PC-3 (cell line): ENCODE data around the gene SART3. TPM values are rescaled to one million over a fixed set of nuclear protein-coding genes. Genes with fewer than 3 reads are reported as not detected.

Experiments used
- ATAC-seq: fragments of 200-7000 bp; cut with Tn5 transposase; 2 replicates; pipeline ENCODE4 v1.9.1; 2020; ENCODE audit warnings: mild to moderate bottlenecking, moderate library complexity
- BruUV-seq: library from RNA; stranded (reverse); fragments of 400-500 nt; replicated peaks from 2 replicates; lab custom pipeline; 2021; lab: Mats Ljungman, UMichigan
- CTCF ChIA-PET: fragments of 300-600 bp; sonication (Branson Sonifier 250); formaldehyde crosslinking; loops from one replicate; lab custom pipeline; 2022; ENCODE audit warnings: antibody characterized with exemption; lab: Charles Lee
- POLR2A ChIA-PET: fragments of 300-600 bp; sonication (Branson Sonifier 250); formaldehyde crosslinking; loops from one replicate; lab custom pipeline; 2022; ENCODE audit warnings: antibody characterized with exemption; ENCODE audit not compliant: unreplicated experiment; lab: Charles Lee
- DNase-seq: peaks from one replicate; pipeline ENCODE4 v3.0.0-alpha.2; 2015
- H2AFZ ChIP-seq: fragments of 300-600 bp; sonication (generic); 2 replicates; pipeline ENCODE4 v1.6.0; 2016; ENCODE audit warnings: antibody characterized with exemption, low read length
- H3F3A ChIP-seq: fragments of 300-600 bp; sonication (generic); one replicate; pipeline ENCODE4 v1.6.0; 2017; ENCODE audit warnings: antibody characterized with exemption, low read length, control low read depth, mild to moderate bottlenecking; ENCODE audit not compliant: unreplicated experiment
- H3K27ac ChIP-seq: fragments of 300-600 bp; sonication (generic); 2 replicates; pipeline ENCODE4 v1.5.1; 2016; ENCODE audit warnings: mild to moderate bottlenecking, low read length
- H3K27me3 ChIP-seq: fragments of 300-600 bp; sonication (generic); 2 replicates; pipeline ENCODE4 v1.6.1; 2016; ENCODE audit warnings: low read length, mixed read lengths
- H3K36me3 ChIP-seq: fragments of 300-600 bp; sonication (generic); 2 replicates; pipeline ENCODE4 v1.6.1; 2016; ENCODE audit warnings: low read depth, mixed run types, low read length, mixed read lengths
- H3K4me1 ChIP-seq: fragments of 300-600 bp; sonication (generic); 2 replicates; pipeline ENCODE4 v1.5.1; 2016; ENCODE audit warnings: low read length; ENCODE audit not compliant: insufficient read depth
- H3K4me2 ChIP-seq: fragments of 300-600 bp; sonication (generic); 2 replicates; pipeline ENCODE4 v1.6.0; 2016; ENCODE audit warnings: low read length
- H3K4me3 ChIP-seq: fragments of 300-600 bp; sonication (generic); 2 replicates; pipeline ENCODE4 v1.5.1; 2016; ENCODE audit warnings: mild to moderate bottlenecking, low read length, mixed read lengths
- H3K79me2 ChIP-seq: fragments of 300-600 bp; sonication (generic); 2 replicates; pipeline ENCODE4 v1.6.1; 2017; ENCODE audit warnings: low read length, mixed read lengths
- H3K9ac ChIP-seq: fragments of 300-600 bp; sonication (generic); 2 replicates; pipeline ENCODE4 v1.6.0; 2016; ENCODE audit warnings: mild to moderate bottlenecking, low read length
- H3K9me2 ChIP-seq: fragments of 300-600 bp; sonication (generic); replicated peaks from 2 replicates; pipeline ENCODE4 v1.6.1; 2016; ENCODE audit warnings: mixed run types, low read length, mixed read lengths
- H3K9me3 ChIP-seq: fragments of 300-600 bp; sonication (generic); 2 replicates; pipeline ENCODE4 v1.6.1; 2016; ENCODE audit warnings: low read length, mixed read lengths
- H4K20me1 ChIP-seq: fragments of 300-600 bp; sonication (generic); 2 replicates; pipeline ENCODE4 v1.6.1; 2016; ENCODE audit warnings: low read length, mixed read lengths
- CTCF ChIP-seq: fragments of 300-600 bp; sonication (generic); conservative IDR thresholded peaks from 2 replicates; pipeline ENCODE4 v1.5.1; 2017; ENCODE audit warnings: antibody characterized with exemption, low read depth, mild to moderate bottlenecking, low read length
- EZH2 ChIP-seq: fragments of 300-600 bp; sonication (generic); IDR thresholded peaks from one replicate; pipeline ENCODE4 v1.6.1; 2017; ENCODE audit warnings: antibody characterized with exemption, mild to moderate bottlenecking, low read length; ENCODE audit not compliant: unreplicated experiment
- EZH2phosphoT487 ChIP-seq: fragments of 300-600 bp; sonication (generic); IDR thresholded peaks from 2 replicates; pipeline ENCODE4 v1.6.1; 2018; ENCODE audit warnings: mild to moderate bottlenecking, antibody characterized with exemption, low read length, borderline replicate concordance
- intact Hi-C: fragments of 100-400 bp; cut with micrococcal nuclease; formaldehyde crosslinking; loops from 2 replicates; pipeline ENCODE4 v1.9.0; 2023
- total RNA-seq: library from RNA; depleted of rRNA; stranded (reverse); fragments of >200 nt; gene quantifications from 2 replicates; pipeline ENCODE4 v1.2.3, GENCODE V29; 2014

The SART3 gene
- total RNA-seq, 1 experiment from 2014 or later: 165 TPM

- H3K27me3 ChIP-seq: no peaks in the 10 kb centered on the region
- H3F3A ChIP-seq: no peaks in the 10 kb centered on the region
- no peaks in the 10 kb centered on the region for H3K9me3 ChIP-seq
- CTCF ChIA-PET: no interaction called here
- TF ChIP-seq EZH2: no peak
- TF ChIP-seq CTCF: no peak
- TF ChIP-seq EZH2phosphoT487: no peak
- H3K4me2 ChIP-seq: no peak overlapping the region
- no peak overlapping the region for H2AFZ ChIP-seq
- no peaks in the 10 kb centered on the region for H3K36me3 ChIP-seq
- intact Hi-C loops: loop anchor here (10.0 kb wide), 1 partner anchor 695 kb away; no protein-coding TSS in a partner anchor
- peaks cover 16% of the 10 kb centered on the region for H3K4me1 ChIP-seq
- POLR2A ChIA-PET: no interaction called here
- H4K20me1 ChIP-seq: no peaks in the 10 kb centered on the region
- no peak overlapping the region for H3K9ac ChIP-seq
- ATAC-seq: no peak
- BruUV-seq: no TSS peak
- no peak overlapping the region for H3K4me3 ChIP-seq
- DNase-seq: no peak
- H3K9me2 ChIP-seq: no peaks in the 10 kb centered on the region
- H3K27ac ChIP-seq: no peak overlapping the region
- H3K79me2 ChIP-seq: no peaks in the 10 kb centered on the region
Observed at GRCh38 chr12:108609537-108610335, 48.8 kb upstream of the SART3 start.

- Histone ChIP-seq H3K9me3 (no peaks in the 10 kb centered on the region), H3K4me1 (peaks cover 16% of the 10 kb centered on the region), H4K20me1 (no peaks in the 10 kb centered on the region), H3K27ac (no peak overlapping the region), H2AFZ (no peak overlapping the region), H3K9me2 (no peaks in the 10 kb centered on the region), H3K9ac (no peak overlapping the region), H3K4me2 (no peak overlapping the region), H3K79me2 (no peaks in the 10 kb centered on the region), H3F3A (no peaks in the 10 kb centered on the region), H3K36me3 (no peaks in the 10 kb centered on the region), H3K4me3 (no peak overlapping the region), H3K27me3 (no peaks in the 10 kb centered on the region)
- ATAC-seq (no peak), DNase-seq (no peak)
- intact Hi-C loops: no loop called here
- ChIA-PET POLR2A (no interaction called here), CTCF (no interaction called here)
- no TSS peak for BruUV-seq
- no peak for TF ChIP-seq EZH2phosphoT487
- no peak for TF ChIP-seq EZH2
- TF ChIP-seq CTCF: no peak
Observed at GRCh38 chr12:108608616-108609015, 47.6 kb upstream of the SART3 start.

- Histone ChIP-seq H3K9me2 (no peaks in the 10 kb centered on the region), H3K27me3 (no peaks in the 10 kb centered on the region), H3K36me3 (no peaks in the 10 kb centered on the region), H3K9ac (no peak overlapping the region), H3K4me3 (no peak overlapping the region), H3K27ac (no peak overlapping the region), H4K20me1 (no peaks in the 10 kb centered on the region), H3K9me3 (no peaks in the 10 kb centered on the region), H3F3A (no peaks in the 10 kb centered on the region), H3K4me1 (peaks cover 16% of the 10 kb centered on the region), H3K4me2 (no peak overlapping the region), H2AFZ (no peak overlapping the region), H3K79me2 (no peaks in the 10 kb centered on the region)
- no TSS peak for BruUV-seq
- no peak for DNase-seq
- TF ChIP-seq CTCF: no peak
- no peak for TF ChIP-seq EZH2phosphoT487
- no peak for TF ChIP-seq EZH2
- intact Hi-C loops: no loop called here
- ChIA-PET CTCF (no interaction called here), POLR2A (no interaction called here)
- no peak for ATAC-seq
Observed at GRCh38 chr12:108607981-108608600, 47.1 kb upstream of the SART3 start.
